ENCODE results near the gene TBCD.

The TBCD gene

DNA sequence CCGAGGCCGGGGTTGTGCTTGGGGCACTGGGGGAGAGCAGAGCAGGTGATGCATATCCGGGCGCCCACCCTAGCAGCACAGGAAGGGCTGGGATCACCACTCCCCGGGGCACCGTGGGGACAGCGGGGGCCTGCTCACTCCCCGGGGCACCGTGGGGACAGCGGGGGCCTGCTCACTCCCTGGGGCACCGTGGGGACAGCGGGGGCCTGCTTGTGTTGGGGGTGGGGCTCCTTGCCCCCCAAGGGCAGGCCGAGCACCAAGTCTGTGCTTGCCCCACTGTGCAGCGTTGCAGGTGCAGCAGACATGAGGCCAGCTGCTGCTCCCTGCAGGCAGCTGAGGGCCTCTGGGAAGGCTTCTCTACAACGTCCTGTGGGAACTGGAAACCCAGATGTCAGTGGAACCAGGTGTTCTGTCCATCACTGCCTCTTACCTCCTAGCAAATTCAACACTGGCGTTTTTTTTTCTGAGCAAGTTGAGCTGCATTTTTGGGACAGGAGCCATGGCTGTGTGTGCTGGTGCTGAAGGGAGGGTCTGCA is 112.9 kb downstream of the TBCD start (continued):
- TF ChIP-seq SP7 (tag by site-specific recombination; IDR thresholded peaks at IDR 0.05) (no peak), IKZF3 (tag by site-specific recombination; IDR thresholded peaks at IDR 0.05) (no peak), ZSCAN16 (tag by site-specific recombination; IDR thresholded peaks at IDR 0.05) (no peak), ZNF114 (tag by site-specific recombination; IDR thresholded peaks at IDR 0.05) (no peak), ZSCAN23 (tag by site-specific recombination; IDR thresholded peaks at IDR 0.05) (no peak), KLF10 (tag by site-specific recombination; IDR thresholded peaks at IDR 0.05) (no peak), ZNF335 (tag by site-specific recombination; conservative IDR thresholded peaks at IDR 0.05) (no peak), ZNF112 (tag by site-specific recombination; IDR thresholded peaks at IDR 0.05) (no peak), ZNF747 (tag by site-specific recombination; IDR thresholded peaks at IDR 0.05) (no peak), ZNF221 (tag by site-specific recombination; IDR thresholded peaks at IDR 0.05; ENCODE audit: borderline replicate concordance) (no peak), GFI1B (tag by site-specific recombination; IDR thresholded peaks at IDR 0.05) (no peak), ZNF133 (tag by site-specific recombination; IDR thresholded peaks at IDR 0.05) (no peak), ZNF2 (tag by site-specific recombination; IDR thresholded peaks at IDR 0.05) (no peak), BCL11A (tag by site-specific recombination; IDR thresholded peaks at IDR 0.05; ENCODE audit: low read depth) (no peak)
- TF ChIP-seq, protein P1, sequence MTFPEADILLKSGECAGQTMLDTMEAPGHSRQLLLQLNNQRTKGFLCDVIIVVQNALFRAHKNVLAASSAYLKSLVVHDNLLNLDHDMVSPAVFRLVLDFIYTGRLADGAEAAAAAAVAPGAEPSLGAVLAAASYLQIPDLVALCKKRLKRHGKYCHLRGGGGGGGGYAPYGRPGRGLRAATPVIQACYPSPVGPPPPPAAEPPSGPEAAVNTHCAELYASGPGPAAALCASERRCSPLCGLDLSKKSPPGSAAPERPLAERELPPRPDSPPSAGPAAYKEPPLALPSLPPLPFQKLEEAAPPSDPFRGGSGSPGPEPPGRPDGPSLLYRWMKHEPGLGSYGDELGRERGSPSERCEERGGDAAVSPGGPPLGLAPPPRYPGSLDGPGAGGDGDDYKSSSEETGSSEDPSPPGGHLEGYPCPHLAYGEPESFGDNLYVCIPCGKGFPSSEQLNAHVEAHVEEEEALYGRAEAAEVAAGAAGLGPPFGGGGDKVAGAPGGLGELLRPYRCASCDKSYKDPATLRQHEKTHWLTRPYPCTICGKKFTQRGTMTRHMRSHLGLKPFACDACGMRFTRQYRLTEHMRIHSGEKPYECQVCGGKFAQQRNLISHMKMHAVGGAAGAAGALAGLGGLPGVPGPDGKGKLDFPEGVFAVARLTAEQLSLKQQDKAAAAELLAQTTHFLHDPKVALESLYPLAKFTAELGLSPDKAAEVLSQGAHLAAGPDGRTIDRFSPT (tag by site-specific recombination; IDR thresholded peaks at IDR 0.05): no peak
- TF ChIP-seq, protein P2, sequence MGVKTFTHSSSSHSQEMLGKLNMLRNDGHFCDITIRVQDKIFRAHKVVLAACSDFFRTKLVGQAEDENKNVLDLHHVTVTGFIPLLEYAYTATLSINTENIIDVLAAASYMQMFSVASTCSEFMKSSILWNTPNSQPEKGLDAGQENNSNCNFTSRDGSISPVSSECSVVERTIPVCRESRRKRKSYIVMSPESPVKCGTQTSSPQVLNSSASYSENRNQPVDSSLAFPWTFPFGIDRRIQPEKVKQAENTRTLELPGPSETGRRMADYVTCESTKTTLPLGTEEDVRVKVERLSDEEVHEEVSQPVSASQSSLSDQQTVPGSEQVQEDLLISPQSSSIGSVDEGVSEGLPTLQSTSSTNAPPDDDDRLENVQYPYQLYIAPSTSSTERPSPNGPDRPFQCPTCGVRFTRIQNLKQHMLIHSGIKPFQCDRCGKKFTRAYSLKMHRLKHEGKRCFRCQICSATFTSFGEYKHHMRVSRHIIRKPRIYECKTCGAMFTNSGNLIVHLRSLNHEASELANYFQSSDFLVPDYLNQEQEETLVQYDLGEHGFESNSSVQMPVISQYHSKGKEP (tag by site-specific recombination; IDR thresholded peaks at IDR 0.05): peak; percentile 21; the same call in 1 of the 2 replicates
- TF ChIP-seq, protein P3, sequence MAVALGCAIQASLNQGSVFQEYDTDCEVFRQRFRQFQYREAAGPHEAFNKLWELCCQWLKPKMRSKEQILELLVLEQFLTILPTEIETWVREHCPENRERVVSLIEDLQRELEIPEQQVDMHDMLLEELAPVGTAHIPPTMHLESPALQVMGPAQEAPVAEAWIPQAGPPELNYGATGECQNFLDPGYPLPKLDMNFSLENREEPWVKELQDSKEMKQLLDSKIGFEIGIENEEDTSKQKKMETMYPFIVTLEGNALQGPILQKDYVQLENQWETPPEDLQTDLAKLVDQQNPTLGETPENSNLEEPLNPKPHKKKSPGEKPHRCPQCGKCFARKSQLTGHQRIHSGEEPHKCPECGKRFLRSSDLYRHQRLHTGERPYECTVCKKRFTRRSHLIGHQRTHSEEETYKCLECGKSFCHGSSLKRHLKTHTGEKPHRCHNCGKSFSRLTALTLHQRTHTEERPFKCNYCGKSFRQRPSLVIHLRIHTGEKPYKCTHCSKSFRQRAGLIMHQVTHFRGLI (tag by site-specific recombination; IDR thresholded peaks at IDR 0.05): no peak
- TF ChIP-seq, protein P4, sequence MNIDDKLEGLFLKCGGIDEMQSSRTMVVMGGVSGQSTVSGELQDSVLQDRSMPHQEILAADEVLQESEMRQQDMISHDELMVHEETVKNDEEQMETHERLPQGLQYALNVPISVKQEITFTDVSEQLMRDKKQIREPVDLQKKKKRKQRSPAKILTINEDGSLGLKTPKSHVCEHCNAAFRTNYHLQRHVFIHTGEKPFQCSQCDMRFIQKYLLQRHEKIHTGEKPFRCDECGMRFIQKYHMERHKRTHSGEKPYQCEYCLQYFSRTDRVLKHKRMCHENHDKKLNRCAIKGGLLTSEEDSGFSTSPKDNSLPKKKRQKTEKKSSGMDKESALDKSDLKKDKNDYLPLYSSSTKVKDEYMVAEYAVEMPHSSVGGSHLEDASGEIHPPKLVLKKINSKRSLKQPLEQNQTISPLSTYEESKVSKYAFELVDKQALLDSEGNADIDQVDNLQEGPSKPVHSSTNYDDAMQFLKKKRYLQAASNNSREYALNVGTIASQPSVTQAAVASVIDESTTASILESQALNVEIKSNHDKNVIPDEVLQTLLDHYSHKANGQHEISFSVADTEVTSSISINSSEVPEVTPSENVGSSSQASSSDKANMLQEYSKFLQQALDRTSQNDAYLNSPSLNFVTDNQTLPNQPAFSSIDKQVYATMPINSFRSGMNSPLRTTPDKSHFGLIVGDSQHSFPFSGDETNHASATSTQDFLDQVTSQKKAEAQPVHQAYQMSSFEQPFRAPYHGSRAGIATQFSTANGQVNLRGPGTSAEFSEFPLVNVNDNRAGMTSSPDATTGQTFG (tag by site-specific recombination; IDR thresholded peaks at IDR 0.05; ENCODE audit: borderline replicate concordance): no peak

DNA sequence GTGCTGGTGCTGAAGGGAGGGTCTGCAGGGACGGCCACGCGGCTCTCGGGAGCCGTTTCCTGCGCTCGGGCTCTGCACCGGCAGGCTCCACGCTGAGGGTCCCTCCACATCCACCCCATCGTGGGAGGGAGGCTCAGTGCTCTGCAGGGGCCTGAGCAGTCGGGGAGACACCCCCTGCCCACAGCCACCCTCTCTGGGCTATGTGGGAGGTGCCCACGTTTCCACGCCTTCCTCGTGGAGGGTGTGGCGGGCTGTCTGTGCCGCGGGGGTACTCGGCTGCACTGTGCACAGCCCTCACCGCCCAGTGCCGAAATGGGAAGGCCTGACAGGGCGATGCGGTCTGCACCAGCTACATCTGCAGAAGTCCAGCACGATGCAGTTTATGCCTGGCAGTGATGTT is 113.4 kb downstream of the TBCD start:
- no peak overlapping the region for H3K4me3 ChIP-seq (ENCODE audit: low read depth, low read length)
- no peaks in the 10 kb centered on the region for H3K9me3 ChIP-seq (ENCODE audit: control insufficient read depth, insufficient read depth, low read depth, low read length)
- ChIA-PET CTCF (no interaction called here), POLR2A (no interaction called here)
- peak; percentile 46; the same call in 1 of the 2 replicates for TF ChIP-seq ZFHX2 (tag by site-specific recombination; conservative IDR thresholded peaks at IDR 0.05)
- TF ChIP-seq BCL11B (tag by site-specific recombination; IDR thresholded peaks at IDR 0.05; ENCODE audit: low read depth): no peak
- TF ChIP-seq ZBTB48 (tag by site-specific recombination; IDR thresholded peaks at IDR 0.05): no peak
- TF ChIP-seq GLIS1 (tag by site-specific recombination; IDR thresholded peaks at IDR 0.05): peak; percentile 71
- TF ChIP-seq SP7 (tag by site-specific recombination; IDR thresholded peaks at IDR 0.05): no peak
- TF ChIP-seq, protein P5, sequence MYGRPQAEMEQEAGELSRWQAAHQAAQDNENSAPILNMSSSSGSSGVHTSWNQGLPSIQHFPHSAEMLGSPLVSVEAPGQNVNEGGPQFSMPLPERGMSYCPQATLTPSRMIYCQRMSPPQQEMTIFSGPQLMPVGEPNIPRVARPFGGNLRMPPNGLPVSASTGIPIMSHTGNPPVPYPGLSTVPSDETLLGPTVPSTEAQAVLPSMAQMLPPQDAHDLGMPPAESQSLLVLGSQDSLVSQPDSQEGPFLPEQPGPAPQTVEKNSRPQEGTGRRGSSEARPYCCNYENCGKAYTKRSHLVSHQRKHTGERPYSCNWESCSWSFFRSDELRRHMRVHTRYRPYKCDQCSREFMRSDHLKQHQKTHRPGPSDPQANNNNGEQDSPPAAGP (tag by site-specific recombination; IDR thresholded peaks at IDR 0.05): 0 out of 2 replicates have a peak, but pooled peaks have one; percentile 29
- TF ChIP-seq, protein P3 (tag by site-specific recombination; IDR thresholded peaks at IDR 0.05): no peak
- TF ChIP-seq KLF1 (tag by site-specific recombination; IDR thresholded peaks at IDR 0.05): 0 out of 2 replicates have a peak, but pooled peaks have one; percentile 40
- TF ChIP-seq ZNF600 (tag by site-specific recombination; IDR thresholded peaks at IDR 0.05): peak; percentile 60; the same call in 1 of the 2 replicates
- no peak overlapping the region for H3K27ac ChIP-seq (ENCODE audit: extremely low read depth, low read depth, low read length)
- peaks cover 11% of the 10 kb centered on the region for H3K4me1 ChIP-seq (ENCODE audit: control insufficient read depth, insufficient read depth, low read length)
- peaks cover 0 to 7% of the 10 kb centered on the region in 2 experiments; a peak in 1 of 3 replicates for H3K36me3 ChIP-seq (ENCODE audit: control insufficient read depth in 2 of 2, insufficient read depth in 1 of 2, low read length in 2 of 2)

Measured in HEK293 (cell line).